Measurements from ENCODE around the gene CST1.
"Not testable (repeated sequence)": the region's sequence is repeated elsewhere in the genome, so short reads cannot be mapped to it uniquely, and the experiment has no call there.

CST1 gene

GRCh38 chr20:23746321-23746720 lies 4.4 kb downstream of the CST1 start:
- H3K4me3 ChIP-seq (replicated peaks; ENCODE audit: low read depth, low read length) = no peak overlapping the region
- DNase-seq (ENCODE audit: extremely low read depth, low read depth) = no peak
- TF ChIP-seq, protein P1, sequence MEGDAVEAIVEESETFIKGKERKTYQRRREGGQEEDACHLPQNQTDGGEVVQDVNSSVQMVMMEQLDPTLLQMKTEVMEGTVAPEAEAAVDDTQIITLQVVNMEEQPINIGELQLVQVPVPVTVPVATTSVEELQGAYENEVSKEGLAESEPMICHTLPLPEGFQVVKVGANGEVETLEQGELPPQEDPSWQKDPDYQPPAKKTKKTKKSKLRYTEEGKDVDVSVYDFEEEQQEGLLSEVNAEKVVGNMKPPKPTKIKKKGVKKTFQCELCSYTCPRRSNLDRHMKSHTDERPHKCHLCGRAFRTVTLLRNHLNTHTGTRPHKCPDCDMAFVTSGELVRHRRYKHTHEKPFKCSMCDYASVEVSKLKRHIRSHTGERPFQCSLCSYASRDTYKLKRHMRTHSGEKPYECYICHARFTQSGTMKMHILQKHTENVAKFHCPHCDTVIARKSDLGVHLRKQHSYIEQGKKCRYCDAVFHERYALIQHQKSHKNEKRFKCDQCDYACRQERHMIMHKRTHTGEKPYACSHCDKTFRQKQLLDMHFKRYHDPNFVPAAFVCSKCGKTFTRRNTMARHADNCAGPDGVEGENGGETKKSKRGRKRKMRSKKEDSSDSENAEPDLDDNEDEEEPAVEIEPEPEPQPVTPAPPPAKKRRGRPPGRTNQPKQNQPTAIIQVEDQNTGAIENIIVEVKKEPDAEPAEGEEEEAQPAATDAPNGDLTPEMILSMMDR (IDR thresholded peaks at IDR 0.05; ENCODE audit: low read depth, low read length, missing control alignments) = no peak

- no peak for DNase-seq (ENCODE audit: extremely low read depth, low read depth)
- H3K4me3 ChIP-seq (replicated peaks; ENCODE audit: low read depth, low read length) = no peak overlapping the region
- TF ChIP-seq, protein P1 (IDR thresholded peaks at IDR 0.05; ENCODE audit: low read depth, low read length, missing control alignments) = no peak
Observed at GRCh38 chr20:23745247-23745646, 5.5 kb downstream of the CST1 start.

- no peak for DNase-seq (ENCODE audit: extremely low read depth, low read depth)
- TF ChIP-seq, protein P1 (IDR thresholded peaks at IDR 0.05; ENCODE audit: low read depth, low read length, missing control alignments) = no peak
Observed at GRCh38 chr20:23744817-23745216, 5.9 kb downstream of the CST1 start.

GRCh38 chr20:23735391-23735790 lies 15.3 kb downstream of the CST1 start:
- H3K4me3 ChIP-seq (replicated peaks; ENCODE audit: low read depth, low read length); DNase-seq (ENCODE audit: extremely low read depth, low read depth): not testable (repeated sequence)

More at GRCh38 chr20:23744817-23745216, 5.9 kb downstream of the CST1 start:
- no peak overlapping the region for H3K4me3 ChIP-seq (replicated peaks; ENCODE audit: low read depth, low read length)

DNA sequence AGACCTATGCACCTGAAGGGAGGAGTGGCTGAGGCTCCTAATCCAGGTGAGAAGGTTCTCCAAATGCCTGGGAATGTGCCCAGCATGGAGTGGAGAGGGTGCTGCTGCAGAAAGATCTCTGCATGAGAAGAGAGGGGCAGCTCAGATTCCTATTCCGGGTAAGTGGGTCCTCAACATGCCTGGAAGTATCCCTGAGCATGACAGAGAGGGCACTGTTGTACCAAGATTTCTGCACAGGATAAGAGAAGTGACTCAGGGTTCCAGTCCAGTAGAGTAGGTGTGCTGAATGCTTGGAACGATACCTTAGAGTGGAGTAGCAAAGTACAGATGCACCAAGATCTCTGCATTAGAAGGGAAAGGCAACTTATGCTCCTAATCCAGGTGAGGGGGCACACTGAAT lies 15.8 kb downstream of the CST1 start:
- DNase-seq (ENCODE audit: extremely low read depth, low read depth); H3K4me3 ChIP-seq (replicated peaks; ENCODE audit: low read depth, low read length): not testable (repeated sequence)

DNA sequence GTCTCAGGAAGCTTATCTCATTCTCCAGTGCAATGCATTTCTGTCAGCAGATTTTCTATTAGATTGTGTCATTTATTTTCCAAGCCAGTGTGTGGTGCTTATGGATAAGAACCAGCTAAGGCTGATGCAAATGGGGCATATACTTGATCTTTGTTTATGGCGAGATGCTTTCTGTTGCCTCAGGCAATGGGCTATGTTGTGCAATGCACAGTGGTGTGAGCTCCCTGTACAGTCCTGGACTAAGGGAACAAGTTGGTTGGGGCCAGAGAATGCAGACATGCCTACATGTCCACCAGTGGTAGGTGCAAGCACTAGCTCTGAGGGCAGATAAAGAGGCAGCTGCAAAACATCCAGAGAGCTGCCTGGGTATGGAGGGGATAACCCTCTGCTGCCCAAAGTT lies 16.3 kb downstream of the CST1 start:
- DNase-seq (ENCODE audit: extremely low read depth, low read depth) = not testable (repeated sequence)

GRCh38 chr20:23727016-23727415 lies 23.7 kb downstream of the CST1 start:
- TF ChIP-seq, protein P1 (IDR thresholded peaks at IDR 0.05; ENCODE audit: low read depth, low read length, missing control alignments) = no peak
- H3K4me3 ChIP-seq (replicated peaks; ENCODE audit: low read depth, low read length) = no peak overlapping the region
- no peak for DNase-seq (ENCODE audit: extremely low read depth, low read depth)

More for the DNA sequence above, 16.3 kb downstream of the CST1 start:
- H3K4me3 ChIP-seq (replicated peaks; ENCODE audit: low read depth, low read length) = not testable (repeated sequence)

GRCh38 chr20:23725102-23725501 lies 25.6 kb downstream of the CST1 start:
- TF ChIP-seq, protein P1 (IDR thresholded peaks at IDR 0.05; ENCODE audit: low read depth, low read length, missing control alignments) = no peak
- H3K4me3 ChIP-seq (replicated peaks; ENCODE audit: low read depth, low read length) = no peak overlapping the region
- no peak for DNase-seq (ENCODE audit: extremely low read depth, low read depth)
